GM19351 (cell line): ENCODE measurements around the gene NBAS.
"Not testable (repeated sequence)": the region's sequence is repeated elsewhere in the genome, so short reads cannot be mapped to it uniquely, and the experiment has no call there.

Experiments used
- ATAC-seq: cut with Tn5 transposase; IDR thresholded peaks from one replicate; pipeline ENCODE4 v1.9.1; 2021; ENCODE audit warnings: mild to moderate bottlenecking, moderate library complexity; ENCODE audit not compliant: unreplicated experiment

The NBAS gene

GRCh38 chr2:15533860-15534480, 27.2 kb downstream of the NBAS start:
- no peak for ATAC-seq

- ATAC-seq: no peak
These were observed 28.1 kb downstream of the NBAS start for GRCh38 chr2:15532996-15533395.

- no peak for ATAC-seq
These were observed 29.9 kb downstream of the NBAS start for GRCh38 chr2:15531095-15531854.

- ATAC-seq: no peak
These were observed 33.9 kb downstream of the NBAS start for GRCh38 chr2:15527074-15527739.

- no peak for ATAC-seq
These were observed 39.4 kb downstream of the NBAS start for GRCh38 chr2:15521641-15522181.

GRCh38 chr2:15520346-15520745, 40.8 kb downstream of the NBAS start:
- no peak for ATAC-seq

- not testable (repeated sequence) for ATAC-seq
These were observed 42.4 kb downstream of the NBAS start for GRCh38 chr2:15518759-15519158.

GRCh38 chr2:15517793-15518192, 43.3 kb downstream of the NBAS start:
- no peak for ATAC-seq

- ATAC-seq: no peak
These were observed 49.4 kb downstream of the NBAS start for GRCh38 chr2:15511686-15512085.

GRCh38 chr2:15510552-15510951, 50.6 kb downstream of the NBAS start:
- ATAC-seq: no peak

GRCh38 chr2:15510131-15510530, 51.0 kb downstream of the NBAS start:
- ATAC-seq: no peak

GRCh38 chr2:15507697-15508096, 53.4 kb downstream of the NBAS start:
- no peak for ATAC-seq

GRCh38 chr2:15507061-15507460, 54.1 kb downstream of the NBAS start:
- ATAC-seq: no peak

- ATAC-seq: no peak
These were observed 54.8 kb downstream of the NBAS start for GRCh38 chr2:15506229-15506819.

GRCh38 chr2:15504882-15505663, 56.1 kb downstream of the NBAS start:
- no peak for ATAC-seq

GRCh38 chr2:15499251-15499650, 61.9 kb downstream of the NBAS start:
- ATAC-seq: not testable (repeated sequence)

- no peak for ATAC-seq
These were observed 62.6 kb downstream of the NBAS start for GRCh38 chr2:15498554-15498953.

- no peak for ATAC-seq
These were observed 66.3 kb downstream of the NBAS start for GRCh38 chr2:15494877-15495276.

GRCh38 chr2:15492773-15493325, 68.3 kb downstream of the NBAS start:
- ATAC-seq: no peak

- no peak for ATAC-seq
These were observed 74.4 kb downstream of the NBAS start for GRCh38 chr2:15486770-15487169.
